ENCODE results near the gene HDAC1. TPM values are rescaled to one million over a fixed set of nuclear protein-coding genes. Genes with fewer than 3 reads are reported as not detected.
A peak's percentile ranks its signal among the peaks of the same experiment; 100 is the strongest.

The HDAC1 gene
- total RNA-seq, 1 experiment from 2014 or later: 117 TPM

GRCh38 chr1:32350785-32351398 lies 59.0 kb downstream of the HDAC1 start:
- peak; percentile 72 to 82 for DNase-seq
- H3K4me1 ChIP-seq: peaks cover 4% of the 10 kb centered on the region; the same call in 1 of the 2 replicates
- CTCF ChIA-PET: interaction anchor here (0.6 to 2.1 kb wide), 5 partner anchors 43 to 634 kb away, joined by 3 to 10 read pairs (median 4); partner anchors contain the start of genes BSDC1 and RBBP4
- H3K27me3 ChIP-seq (replicated peaks; ENCODE audit: control insufficient read depth, insufficient read depth, low read length): no peaks in the 10 kb centered on the region
- POLR2A ChIA-PET: interaction anchor here (0.7 to 2.6 kb wide), 2 partner anchors 15 to 43 kb away, joined by 5 to 17 read pairs; partner anchors contain the start of genes BSDC1 and MARCKSL1
- Mint-ChIP-seq H3K9me3 (ENCODE audit: unreplicated experiment) (no peaks in the 10 kb centered on the region), H3K36me3 (ENCODE audit: insufficient read depth, unreplicated experiment) (peaks cover 12% of the 10 kb centered on the region), H3K4me1 (ENCODE audit: low read depth, unreplicated experiment) (peaks cover 23% of the 10 kb centered on the region), H3K27me3 (ENCODE audit: insufficient read depth, unreplicated experiment) (no peaks in the 10 kb centered on the region), H3K4me3 (ENCODE audit: unreplicated experiment) (peak overlapping the region; percentile 75), H3K27ac (ENCODE audit: unreplicated experiment) (no peak overlapping the region)
- H3K4me3 ChIP-seq (ENCODE audit: low read depth, low read length): peak overlapping the region; percentile 59
- BruUV-seq (replicated peaks): no TSS peak
- peak; percentile 46 to 67 for TF ChIP-seq CTCF (IDR thresholded peaks at IDR 0.05; ENCODE audit: insufficient read depth in 1 of 2, low read depth in 1 of 2, low read length in 1 of 2, severe bottlenecking in 1 of 2, unreplicated experiment in 1 of 2)
- no peaks in the 10 kb centered on the region for H3K9me3 ChIP-seq
- intact Hi-C loops (cut with micrococcal nuclease; ENCODE audit: unreplicated experiment): loop anchor here (5.0 kb wide), 1 partner anchor 134 kb away; no protein-coding TSS in a partner anchor
- no peaks in the 10 kb centered on the region; the same call in 1 of the 2 replicates for H3K36me3 ChIP-seq (ENCODE audit: control insufficient read depth, insufficient read depth, low read length)

- intact Hi-C loops (cut with micrococcal nuclease; ENCODE audit: unreplicated experiment): loop anchor here (5.0 kb wide), 1 partner anchor 134 kb away; no protein-coding TSS in a partner anchor
- Mint-ChIP-seq H3K4me3 (ENCODE audit: unreplicated experiment) (peak overlapping the region; percentile 75), H3K4me1 (ENCODE audit: low read depth, unreplicated experiment) (peaks cover 16% of the 10 kb centered on the region), H3K27ac (ENCODE audit: unreplicated experiment) (no peak overlapping the region), H3K9me3 (ENCODE audit: unreplicated experiment) (no peaks in the 10 kb centered on the region), H3K27me3 (ENCODE audit: insufficient read depth, unreplicated experiment) (no peaks in the 10 kb centered on the region), H3K36me3 (ENCODE audit: insufficient read depth, unreplicated experiment) (peaks cover 8% of the 10 kb centered on the region)
- ChIA-PET POLR2A (interaction anchor here (1.0 to 2.6 kb wide), 2 partner anchors 16 to 43 kb away, joined by 5 to 17 read pairs; partner anchors contain the start of genes BSDC1 and MARCKSL1), CTCF (interaction anchor here (0.5 to 2.1 kb wide), 8 partner anchors 43 to 714 kb away, joined by 3 to 10 read pairs (median 4); partner anchors contain the start of genes BSDC1, HDAC1 and RBBP4)
- BruUV-seq (replicated peaks): no TSS peak
- Histone ChIP-seq H3K4me3 (ENCODE audit: low read depth, low read length) (peak overlapping the region; percentile 59), H3K9me3 (no peaks in the 10 kb centered on the region), H3K4me1 (peaks cover 4% of the 10 kb centered on the region; the same call in 1 of the 2 replicates), H3K27me3 (replicated peaks; ENCODE audit: control insufficient read depth, insufficient read depth, low read length) (no peaks in the 10 kb centered on the region), H3K36me3 (ENCODE audit: control insufficient read depth, insufficient read depth, low read length) (no peaks in the 10 kb centered on the region; the same call in 1 of the 2 replicates)
- DNase-seq: peak; percentile 93 to 94
- peak in 1 of 2 experiments; percentile 18 for TF ChIP-seq CTCF (IDR thresholded peaks at IDR 0.05; ENCODE audit: insufficient read depth in 1 of 2, low read depth in 1 of 2, low read length in 1 of 2, severe bottlenecking in 1 of 2, unreplicated experiment in 1 of 2)
Measured at GRCh38 chr1:32351399-32352238, 59.7 kb downstream of the HDAC1 start.
